WTC11 (cell line): ENCODE results near the gene FFAR1. TPM values are rescaled to one million over a fixed set of nuclear protein-coding genes. Genes with fewer than 3 reads are reported as not detected.

Experiments
- ATAC-seq: fragments of 200-7000 bp; cut with Tn5 transposase; 2 replicates; pipeline ENCODE4 v1.10.0; 2021; ENCODE audit warnings: mild to moderate bottlenecking, moderate library complexity
- CTCF ChIA-PET: fragments of 300-600 bp; sonication (Branson Sonifier 250); formaldehyde crosslinking; loops from one replicate; lab custom pipeline; 2021; ENCODE audit warnings: antibody characterized with exemption; lab: Charles Lee
- POLR2A ChIA-PET: fragments of 350-600 bp; sonication (Branson Sonifier 250); formaldehyde crosslinking; loops from one replicate; lab custom pipeline; 2021; ENCODE audit warnings: antibody characterized with exemption; lab: Charles Lee
- DNase-seq: peaks from one replicate; pipeline ENCODE4 v3.0.0; 2021; ENCODE audit warnings: low spot score
- H3K27ac Mint-ChIP-seq: 2 replicates; pipeline ENCODE4 v1.8.0; 2021; ENCODE audit warnings: mixed read lengths
- H3K27me3 Mint-ChIP-seq: 2 replicates; pipeline ENCODE4 v1.8.0; 2021; ENCODE audit warnings: low read depth, mild to moderate bottlenecking, moderate library complexity, mixed read lengths
- H3K36me3 Mint-ChIP-seq: 2 replicates; pipeline ENCODE4 v1.8.0; 2021; ENCODE audit warnings: mixed read lengths
- H3K4me1 Mint-ChIP-seq: 2 replicates; pipeline ENCODE4 v1.8.0; 2022; ENCODE audit warnings: mixed read lengths
- H3K4me3 Mint-ChIP-seq: 2 replicates; pipeline ENCODE4 v1.8.0; 2021; ENCODE audit warnings: mild to moderate bottlenecking, moderate library complexity, mixed read lengths
- H3K9me3 Mint-ChIP-seq: 2 replicates; pipeline ENCODE4 v1.8.0; 2021; ENCODE audit warnings: mixed read lengths
- ELF4 ChIP-seq: sonication (generic); formaldehyde crosslinking; IDR thresholded peaks from 2 replicates; pipeline ENCODE4 v1.8.1; 2022; ENCODE audit warnings: low read depth, mild to moderate bottlenecking, moderate library complexity, missing genetic modification reagents
- GRHL2 ChIP-seq: fragments of 250-450 bp; sonication (Bioruptor Pico); IDR thresholded peaks from 2 replicates; pipeline ENCODE4 v1.8.0; 2022; ENCODE audit warnings: mild to moderate bottlenecking, moderate library complexity; ENCODE audit not compliant: insufficient replicate concordance, severe bottlenecking
- MXD4 ChIP-seq: fragments of 250-450 bp; sonication (Bioruptor Pico); IDR thresholded peaks from 2 replicates; pipeline ENCODE4 v1.8.0; 2021; ENCODE audit warnings: mild to moderate bottlenecking, moderate library complexity, borderline replicate concordance
- SP1 ChIP-seq: sonication (generic); formaldehyde crosslinking; conservative IDR thresholded peaks from 2 replicates; pipeline ENCODE4 v1.8.1; 2022; ENCODE audit warnings: missing genetic modification reagents
- ZNF138 ChIP-seq: sonication (generic); formaldehyde crosslinking; conservative IDR thresholded peaks from 2 replicates; pipeline ENCODE4 v1.8.1; 2022; ENCODE audit warnings: mild to moderate bottlenecking, moderate library complexity, missing genetic modification reagents
- total RNA-seq: library from RNA; stranded (reverse); gene quantifications from 3 replicates; pipeline ENCODE4 v1.2.3, GENCODE V29; 2021
- TF ChIP-seq, protein P1 (sequence below): sonication (generic); formaldehyde crosslinking; IDR thresholded peaks from 2 replicates; pipeline ENCODE4 v1.8.0; 2022; ENCODE audit warnings: missing genetic modification reagents
- TF ChIP-seq, protein P2 (sequence below): sonication (generic); formaldehyde crosslinking; IDR thresholded peaks from 2 replicates; pipeline ENCODE4 v1.8.1; 2023; ENCODE audit warnings: mild to moderate bottlenecking, missing genetic modification reagents, borderline replicate concordance
- TF ChIP-seq, protein P3 (sequence below): sonication (generic); formaldehyde crosslinking; conservative IDR thresholded peaks from 2 replicates; pipeline ENCODE4 v1.8.1; 2022; ENCODE audit warnings: mild to moderate bottlenecking, missing genetic modification reagents
- TF ChIP-seq, protein P4 (sequence below): sonication (generic); formaldehyde crosslinking; IDR thresholded peaks from 2 replicates; pipeline ENCODE4 v1.8.1; 2023; ENCODE audit warnings: mild to moderate bottlenecking, moderate library complexity, missing genetic modification reagents
- TF ChIP-seq, protein P5 (sequence below): sonication (generic); formaldehyde crosslinking; IDR thresholded peaks from 2 replicates; pipeline ENCODE4 v1.8.1; 2022; ENCODE audit warnings: missing genetic modification reagents, borderline replicate concordance
- TF ChIP-seq, protein P6 (sequence below): fragments of 200-600 bp; IDR thresholded peaks from 2 replicates; pipeline ENCODE4 v1.8.0; 2022; ENCODE audit warnings: antibody characterized with exemption
- TF ChIP-seq, protein P7 (sequence below): sonication (generic); formaldehyde crosslinking; IDR thresholded peaks from 2 replicates; pipeline ENCODE4 v1.8.1; 2022; ENCODE audit warnings: mild to moderate bottlenecking, moderate library complexity, missing genetic modification reagents
- TF ChIP-seq, protein P8 (sequence below): fragments of 250-450 bp; sonication (Bioruptor Pico); IDR thresholded peaks from 2 replicates; pipeline ENCODE4 v1.9.0; 2021; ENCODE audit warnings: moderate library complexity, mild to moderate bottlenecking, inconsistent platforms, borderline replicate concordance
- TF ChIP-seq, protein P9 (sequence below): sonication (generic); formaldehyde crosslinking; IDR thresholded peaks from 2 replicates; pipeline ENCODE4 v1.8.1; 2022; ENCODE audit warnings: mild to moderate bottlenecking, missing genetic modification reagents, moderate library complexity, borderline replicate concordance

The FFAR1 gene
- total RNA-seq, 1 experiment from 2014 or later: 0.07 TPM

DNA sequence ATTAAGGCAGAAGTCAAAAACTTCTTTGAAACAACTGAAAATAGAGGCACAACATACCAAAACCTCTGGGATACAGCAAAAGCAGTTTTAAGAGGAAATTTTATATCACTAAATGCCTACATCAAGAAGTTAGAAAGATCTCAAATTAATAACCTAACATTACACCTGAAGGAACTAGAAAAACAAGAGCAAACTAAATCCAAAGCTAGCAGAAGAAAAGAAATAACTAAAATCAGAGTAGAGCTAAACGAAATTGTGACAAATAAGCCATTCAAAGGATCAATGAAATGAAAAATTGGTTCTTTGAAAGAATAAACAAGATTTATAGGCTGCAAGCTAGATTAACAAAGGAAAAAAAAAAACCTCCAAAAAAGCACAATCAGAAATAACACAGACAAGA lies 20.7 kb downstream of the FFAR1 start:
- TF ChIP-seq, protein P1, sequence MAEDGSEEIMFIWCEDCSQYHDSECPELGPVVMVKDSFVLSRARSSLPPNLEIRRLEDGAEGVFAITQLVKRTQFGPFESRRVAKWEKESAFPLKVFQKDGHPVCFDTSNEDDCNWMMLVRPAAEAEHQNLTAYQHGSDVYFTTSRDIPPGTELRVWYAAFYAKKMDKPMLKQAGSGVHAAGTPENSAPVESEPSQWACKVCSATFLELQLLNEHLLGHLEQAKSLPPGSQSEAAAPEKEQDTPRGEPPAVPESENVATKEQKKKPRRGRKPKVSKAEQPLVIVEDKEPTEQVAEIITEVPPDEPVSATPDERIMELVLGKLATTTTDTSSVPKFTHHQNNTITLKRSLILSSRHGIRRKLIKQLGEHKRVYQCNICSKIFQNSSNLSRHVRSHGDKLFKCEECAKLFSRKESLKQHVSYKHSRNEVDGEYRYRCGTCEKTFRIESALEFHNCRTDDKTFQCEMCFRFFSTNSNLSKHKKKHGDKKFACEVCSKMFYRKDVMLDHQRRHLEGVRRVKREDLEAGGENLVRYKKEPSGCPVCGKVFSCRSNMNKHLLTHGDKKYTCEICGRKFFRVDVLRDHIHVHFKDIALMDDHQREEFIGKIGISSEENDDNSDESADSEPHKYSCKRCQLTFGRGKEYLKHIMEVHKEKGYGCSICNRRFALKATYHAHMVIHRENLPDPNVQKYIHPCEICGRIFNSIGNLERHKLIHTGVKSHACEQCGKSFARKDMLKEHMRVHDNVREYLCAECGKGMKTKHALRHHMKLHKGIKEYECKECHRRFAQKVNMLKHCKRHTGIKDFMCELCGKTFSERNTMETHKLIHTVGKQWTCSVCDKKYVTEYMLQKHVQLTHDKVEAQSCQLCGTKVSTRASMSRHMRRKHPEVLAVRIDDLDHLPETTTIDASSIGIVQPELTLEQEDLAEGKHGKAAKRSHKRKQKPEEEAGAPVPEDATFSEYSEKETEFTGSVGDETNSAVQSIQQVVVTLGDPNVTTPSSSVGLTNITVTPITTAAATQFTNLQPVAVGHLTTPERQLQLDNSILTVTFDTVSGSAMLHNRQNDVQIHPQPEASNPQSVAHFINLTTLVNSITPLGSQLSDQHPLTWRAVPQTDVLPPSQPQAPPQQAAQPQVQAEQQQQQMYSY (CRISPR knock-in tag): no peak
- TF ChIP-seq, protein P2, sequence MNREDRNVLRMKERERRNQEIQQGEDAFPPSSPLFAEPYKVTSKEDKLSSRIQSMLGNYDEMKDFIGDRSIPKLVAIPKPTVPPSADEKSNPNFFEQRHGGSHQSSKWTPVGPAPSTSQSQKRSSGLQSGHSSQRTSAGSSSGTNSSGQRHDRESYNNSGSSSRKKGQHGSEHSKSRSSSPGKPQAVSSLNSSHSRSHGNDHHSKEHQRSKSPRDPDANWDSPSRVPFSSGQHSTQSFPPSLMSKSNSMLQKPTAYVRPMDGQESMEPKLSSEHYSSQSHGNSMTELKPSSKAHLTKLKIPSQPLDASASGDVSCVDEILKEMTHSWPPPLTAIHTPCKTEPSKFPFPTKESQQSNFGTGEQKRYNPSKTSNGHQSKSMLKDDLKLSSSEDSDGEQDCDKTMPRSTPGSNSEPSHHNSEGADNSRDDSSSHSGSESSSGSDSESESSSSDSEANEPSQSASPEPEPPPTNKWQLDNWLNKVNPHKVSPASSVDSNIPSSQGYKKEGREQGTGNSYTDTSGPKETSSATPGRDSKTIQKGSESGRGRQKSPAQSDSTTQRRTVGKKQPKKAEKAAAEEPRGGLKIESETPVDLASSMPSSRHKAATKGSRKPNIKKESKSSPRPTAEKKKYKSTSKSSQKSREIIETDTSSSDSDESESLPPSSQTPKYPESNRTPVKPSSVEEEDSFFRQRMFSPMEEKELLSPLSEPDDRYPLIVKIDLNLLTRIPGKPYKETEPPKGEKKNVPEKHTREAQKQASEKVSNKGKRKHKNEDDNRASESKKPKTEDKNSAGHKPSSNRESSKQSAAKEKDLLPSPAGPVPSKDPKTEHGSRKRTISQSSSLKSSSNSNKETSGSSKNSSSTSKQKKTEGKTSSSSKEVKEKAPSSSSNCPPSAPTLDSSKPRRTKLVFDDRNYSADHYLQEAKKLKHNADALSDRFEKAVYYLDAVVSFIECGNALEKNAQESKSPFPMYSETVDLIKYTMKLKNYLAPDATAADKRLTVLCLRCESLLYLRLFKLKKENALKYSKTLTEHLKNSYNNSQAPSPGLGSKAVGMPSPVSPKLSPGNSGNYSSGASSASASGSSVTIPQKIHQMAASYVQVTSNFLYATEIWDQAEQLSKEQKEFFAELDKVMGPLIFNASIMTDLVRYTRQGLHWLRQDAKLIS (CRISPR knock-in tag): no peak
- TF ChIP-seq, protein P3, sequence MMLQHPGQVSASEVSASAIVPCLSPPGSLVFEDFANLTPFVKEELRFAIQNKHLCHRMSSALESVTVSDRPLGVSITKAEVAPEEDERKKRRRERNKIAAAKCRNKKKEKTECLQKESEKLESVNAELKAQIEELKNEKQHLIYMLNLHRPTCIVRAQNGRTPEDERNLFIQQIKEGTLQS (CRISPR knock-in tag): no peak
- no peak for TF ChIP-seq SP1 (CRISPR knock-in tag)
- TF ChIP-seq, protein P4, sequence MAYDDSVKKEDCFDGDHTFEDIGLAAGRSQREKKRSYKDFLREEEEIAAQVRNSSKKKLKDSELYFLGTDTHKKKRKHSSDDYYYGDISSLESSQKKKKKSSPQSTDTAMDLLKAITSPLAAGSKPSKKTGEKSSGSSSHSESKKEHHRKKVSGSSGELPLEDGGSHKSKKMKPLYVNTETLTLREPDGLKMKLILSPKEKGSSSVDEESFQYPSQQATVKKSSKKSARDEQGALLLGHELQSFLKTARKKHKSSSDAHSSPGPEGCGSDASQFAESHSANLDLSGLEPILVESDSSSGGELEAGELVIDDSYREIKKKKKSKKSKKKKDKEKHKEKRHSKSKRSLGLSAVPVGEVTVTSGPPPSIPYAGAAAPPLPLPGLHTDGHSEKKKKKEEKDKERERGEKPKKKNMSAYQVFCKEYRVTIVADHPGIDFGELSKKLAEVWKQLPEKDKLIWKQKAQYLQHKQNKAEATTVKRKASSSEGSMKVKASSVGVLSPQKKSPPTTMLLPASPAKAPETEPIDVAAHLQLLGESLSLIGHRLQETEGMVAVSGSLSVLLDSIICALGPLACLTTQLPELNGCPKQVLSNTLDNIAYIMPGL (CRISPR knock-in tag): no peak
- TF ChIP-seq, protein P5, sequence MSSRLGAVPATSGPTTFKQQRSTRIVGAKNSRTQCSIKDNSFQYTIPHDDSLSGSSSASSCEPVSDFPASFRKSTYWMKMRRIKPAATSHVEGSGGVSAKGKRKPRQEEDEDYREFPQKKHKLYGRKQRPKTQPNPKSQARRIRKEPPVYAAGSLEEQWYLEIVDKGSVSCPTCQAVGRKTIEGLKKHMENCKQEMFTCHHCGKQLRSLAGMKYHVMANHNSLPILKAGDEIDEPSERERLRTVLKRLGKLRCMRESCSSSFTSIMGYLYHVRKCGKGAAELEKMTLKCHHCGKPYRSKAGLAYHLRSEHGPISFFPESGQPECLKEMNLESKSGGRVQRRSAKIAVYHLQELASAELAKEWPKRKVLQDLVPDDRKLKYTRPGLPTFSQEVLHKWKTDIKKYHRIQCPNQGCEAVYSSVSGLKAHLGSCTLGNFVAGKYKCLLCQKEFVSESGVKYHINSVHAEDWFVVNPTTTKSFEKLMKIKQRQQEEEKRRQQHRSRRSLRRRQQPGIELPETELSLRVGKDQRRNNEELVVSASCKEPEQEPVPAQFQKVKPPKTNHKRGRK: no peak
- TF ChIP-seq, protein P6, sequence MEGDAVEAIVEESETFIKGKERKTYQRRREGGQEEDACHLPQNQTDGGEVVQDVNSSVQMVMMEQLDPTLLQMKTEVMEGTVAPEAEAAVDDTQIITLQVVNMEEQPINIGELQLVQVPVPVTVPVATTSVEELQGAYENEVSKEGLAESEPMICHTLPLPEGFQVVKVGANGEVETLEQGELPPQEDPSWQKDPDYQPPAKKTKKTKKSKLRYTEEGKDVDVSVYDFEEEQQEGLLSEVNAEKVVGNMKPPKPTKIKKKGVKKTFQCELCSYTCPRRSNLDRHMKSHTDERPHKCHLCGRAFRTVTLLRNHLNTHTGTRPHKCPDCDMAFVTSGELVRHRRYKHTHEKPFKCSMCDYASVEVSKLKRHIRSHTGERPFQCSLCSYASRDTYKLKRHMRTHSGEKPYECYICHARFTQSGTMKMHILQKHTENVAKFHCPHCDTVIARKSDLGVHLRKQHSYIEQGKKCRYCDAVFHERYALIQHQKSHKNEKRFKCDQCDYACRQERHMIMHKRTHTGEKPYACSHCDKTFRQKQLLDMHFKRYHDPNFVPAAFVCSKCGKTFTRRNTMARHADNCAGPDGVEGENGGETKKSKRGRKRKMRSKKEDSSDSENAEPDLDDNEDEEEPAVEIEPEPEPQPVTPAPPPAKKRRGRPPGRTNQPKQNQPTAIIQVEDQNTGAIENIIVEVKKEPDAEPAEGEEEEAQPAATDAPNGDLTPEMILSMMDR: no peak
- no peak for TF ChIP-seq MXD4 (CRISPR knock-in tag)
- no peak for TF ChIP-seq ELF4 (CRISPR knock-in tag)
- DNase-seq (no peak), ATAC-seq (no peak)
- Mint-ChIP-seq H3K36me3 (no peaks in the 10 kb centered on the region), H3K27ac (no peak overlapping the region), H3K27me3 (peaks cover 7% of the 10 kb centered on the region; the same call in 1 of the 2 replicates), H3K9me3 (peaks cover 15% of the 10 kb centered on the region), H3K4me3 (no peak overlapping the region), H3K4me1 (no peaks in the 10 kb centered on the region)
- CTCF ChIA-PET: no interaction called here
- POLR2A ChIA-PET: no interaction called here

DNA sequence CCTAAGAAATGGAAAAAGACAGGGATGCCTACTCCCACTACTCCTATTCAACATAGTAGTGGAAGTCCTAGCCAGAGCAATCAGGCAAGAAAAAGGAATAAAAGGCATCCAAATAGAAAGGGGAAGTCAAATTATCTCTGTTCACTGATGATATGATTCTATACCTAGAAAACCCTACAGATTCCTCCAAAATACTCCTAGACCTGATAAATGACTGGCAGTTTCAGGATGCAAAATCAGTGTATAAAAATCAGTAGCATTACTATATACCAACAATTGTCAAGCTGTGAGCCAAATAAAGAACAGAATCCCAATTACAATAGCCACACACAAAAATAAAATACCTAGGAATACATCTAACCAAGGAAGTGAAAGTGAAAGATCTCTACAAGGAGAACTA lies 21.8 kb downstream of the FFAR1 start:
- H3K9me3 Mint-ChIP-seq: peaks cover 15% of the 10 kb centered on the region
- no peaks in the 10 kb centered on the region for H3K4me1 Mint-ChIP-seq
- H3K36me3 Mint-ChIP-seq: no peaks in the 10 kb centered on the region
- no peak overlapping the region for H3K27ac Mint-ChIP-seq
- DNase-seq (no peak), ATAC-seq (no peak)
- POLR2A ChIA-PET: no interaction called here
- H3K4me3 Mint-ChIP-seq: no peak overlapping the region
- peaks cover 7% of the 10 kb centered on the region for H3K27me3 Mint-ChIP-seq
- CTCF ChIA-PET: no interaction called here
- TF ChIP-seq GRHL2 (CRISPR knock-in tag) (no peak), ZNF138 (no peak)
- TF ChIP-seq, protein P7, sequence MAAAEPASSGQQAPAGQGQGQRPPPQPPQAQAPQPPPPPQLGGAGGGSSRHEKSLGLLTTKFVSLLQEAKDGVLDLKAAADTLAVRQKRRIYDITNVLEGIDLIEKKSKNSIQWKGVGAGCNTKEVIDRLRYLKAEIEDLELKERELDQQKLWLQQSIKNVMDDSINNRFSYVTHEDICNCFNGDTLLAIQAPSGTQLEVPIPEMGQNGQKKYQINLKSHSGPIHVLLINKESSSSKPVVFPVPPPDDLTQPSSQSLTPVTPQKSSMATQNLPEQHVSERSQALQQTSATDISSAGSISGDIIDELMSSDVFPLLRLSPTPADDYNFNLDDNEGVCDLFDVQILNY (CRISPR knock-in tag): no peak
- TF ChIP-seq, protein P8, sequence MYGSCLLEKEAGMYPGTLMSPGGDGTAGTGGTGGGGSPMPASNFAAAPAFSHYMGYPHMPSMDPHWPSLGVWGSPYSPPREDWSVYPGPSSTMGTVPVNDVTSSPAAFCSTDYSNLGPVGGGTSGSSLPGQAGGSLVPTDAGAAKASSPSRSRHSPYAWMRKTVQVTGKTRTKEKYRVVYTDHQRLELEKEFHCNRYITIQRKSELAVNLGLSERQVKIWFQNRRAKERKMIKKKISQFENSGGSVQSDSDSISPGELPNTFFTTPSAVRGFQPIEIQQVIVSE (CRISPR knock-in tag): no peak
- TF ChIP-seq, protein P9, sequence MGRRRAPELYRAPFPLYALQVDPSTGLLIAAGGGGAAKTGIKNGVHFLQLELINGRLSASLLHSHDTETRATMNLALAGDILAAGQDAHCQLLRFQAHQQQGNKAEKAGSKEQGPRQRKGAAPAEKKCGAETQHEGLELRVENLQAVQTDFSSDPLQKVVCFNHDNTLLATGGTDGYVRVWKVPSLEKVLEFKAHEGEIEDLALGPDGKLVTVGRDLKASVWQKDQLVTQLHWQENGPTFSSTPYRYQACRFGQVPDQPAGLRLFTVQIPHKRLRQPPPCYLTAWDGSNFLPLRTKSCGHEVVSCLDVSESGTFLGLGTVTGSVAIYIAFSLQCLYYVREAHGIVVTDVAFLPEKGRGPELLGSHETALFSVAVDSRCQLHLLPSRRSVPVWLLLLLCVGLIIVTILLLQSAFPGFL: no peak
- TF ChIP-seq, protein P4 (CRISPR knock-in tag): no peak
